Duodenal mucosa (tissue), 2 donors: ENCODE data around the gene NFATC2.
A peak's percentile ranks its signal among the peaks of the same experiment; 100 is the strongest.

Source experiments
- H3K27ac ChIP-seq: one replicate; pipeline ENCODE4 v1.7.0; 2013; ENCODE audit warnings: low read depth, low read length
- H3K27me3 ChIP-seq, 2 donors: one replicate each; pipeline ENCODE4 v1.7.0; 2013; ENCODE audit warnings: low read length in 2 of 2, control low read depth in 1 of 2; ENCODE audit not compliant: insufficient read depth in 2 of 2, control insufficient read depth in 1 of 2
- H3K36me3 ChIP-seq, 2 donors: one replicate each; pipeline ENCODE4 v1.7.0; 2013; ENCODE audit warnings: low read length in 2 of 2, control low read depth in 1 of 2; ENCODE audit not compliant: insufficient read depth in 2 of 2, control insufficient read depth in 1 of 2
- H3K4me1 ChIP-seq, 2 donors: one replicate each; pipeline ENCODE4 v1.7.0; 2013; ENCODE audit warnings: low read length in 2 of 2, control low read depth in 1 of 2; ENCODE audit not compliant: insufficient read depth in 2 of 2, control insufficient read depth in 1 of 2
- H3K4me3 ChIP-seq, 2 donors: one replicate each; pipeline ENCODE4 v1.7.0; 2013; ENCODE audit warnings: low read length in 2 of 2, low read depth in 1 of 2
- H3K9ac ChIP-seq, 2 donors: one replicate each; pipeline ENCODE4 v1.7.0; 2013; ENCODE audit warnings: low read length in 2 of 2, low read depth in 1 of 2
- H3K9me3 ChIP-seq, 2 donors: one replicate each; pipeline ENCODE4 v1.7.0; 2013; ENCODE audit warnings: low read length in 2 of 2, control low read depth in 1 of 2; ENCODE audit not compliant: control insufficient read depth in 1 of 2

The NFATC2 gene

GRCh38 chr20:51456511-51457509, 85.7 kb downstream of the NFATC2 start:
- Histone ChIP-seq H3K4me3 (peak overlapping the region; percentile 56 to 69), H3K9ac (peak overlapping the region in 1 of 2 donors; percentile 3), H3K27me3 (no peaks in the 10 kb centered on the region), H3K36me3 (peaks cover 23 to 52% of the 10 kb centered on the region in 2 donors), H3K4me1 (peaks cover 16 to 17% of the 10 kb centered on the region in 2 donors), H3K27ac (peak overlapping the region; percentile 23), H3K9me3 (no peaks in the 10 kb centered on the region)

GRCh38 chr20:51454250-51454865, 88.2 kb downstream of the NFATC2 start:
- no peak overlapping the region for H3K9ac ChIP-seq
- H3K4me3 ChIP-seq = no peak overlapping the region
- H3K27me3 ChIP-seq = no peaks in the 10 kb centered on the region
- H3K9me3 ChIP-seq = no peaks in the 10 kb centered on the region
- H3K4me1 ChIP-seq = peaks cover 16 to 17% of the 10 kb centered on the region in 2 donors
- H3K36me3 ChIP-seq = peaks cover 23 to 46% of the 10 kb centered on the region in 2 donors
- H3K27ac ChIP-seq = no peak overlapping the region

- Histone ChIP-seq H3K36me3 (peaks cover 23 to 51% of the 10 kb centered on the region in 2 donors), H3K9ac (no peak overlapping the region), H3K27ac (no peak overlapping the region), H3K4me3 (no peak overlapping the region), H3K9me3 (no peaks in the 10 kb centered on the region), H3K4me1 (peaks cover 16 to 17% of the 10 kb centered on the region in 2 donors), H3K27me3 (no peaks in the 10 kb centered on the region)
Observed at GRCh38 chr20:51452734-51453365, 89.7 kb downstream of the NFATC2 start.

- H3K4me1 ChIP-seq = peaks cover 11 to 12% of the 10 kb centered on the region in 2 donors
Observed at GRCh38 chr20:51452091-51452613, 90.4 kb downstream of the NFATC2 start.

GRCh38 chr20:51451484-51451883, 91.0 kb downstream of the NFATC2 start:
- Histone ChIP-seq H3K36me3 (peaks cover 23 to 51% of the 10 kb centered on the region in 2 donors), H3K4me3 (no peak overlapping the region), H3K27me3 (no peaks in the 10 kb centered on the region), H3K9ac (no peak overlapping the region), H3K27ac (no peak overlapping the region), H3K9me3 (no peaks in the 10 kb centered on the region), H3K4me1 (peaks cover 4 to 5% of the 10 kb centered on the region in 2 donors)

More at GRCh38 chr20:51452091-51452613, 90.4 kb downstream of the NFATC2 start:
- Histone ChIP-seq H3K27me3 (no peaks in the 10 kb centered on the region), H3K36me3 (peaks cover 23 to 51% of the 10 kb centered on the region in 2 donors), H3K9ac (no peak overlapping the region), H3K4me3 (no peak overlapping the region), H3K27ac (no peak overlapping the region), H3K9me3 (no peaks in the 10 kb centered on the region)

GRCh38 chr20:51450984-51451383, 91.5 kb downstream of the NFATC2 start:
- H3K9ac ChIP-seq = no peak overlapping the region
- peaks cover under 1 to 4% of the 10 kb centered on the region in 2 donors for H3K4me1 ChIP-seq
- no peaks in the 10 kb centered on the region for H3K9me3 ChIP-seq
- no peak overlapping the region for H3K27ac ChIP-seq
- peaks cover 23 to 51% of the 10 kb centered on the region in 2 donors for H3K36me3 ChIP-seq
- H3K4me3 ChIP-seq = no peak overlapping the region
- no peaks in the 10 kb centered on the region for H3K27me3 ChIP-seq

GRCh38 chr20:51450221-51450712, 92.3 kb downstream of the NFATC2 start:
- H3K9ac ChIP-seq = no peak overlapping the region
- H3K4me3 ChIP-seq = no peak overlapping the region
- no peaks in the 10 kb centered on the region for H3K9me3 ChIP-seq

GRCh38 chr20:51449498-51450220, 92.9 kb downstream of the NFATC2 start:
- H3K9ac ChIP-seq = no peak overlapping the region
- H3K36me3 ChIP-seq = peaks cover 21 to 53% of the 10 kb centered on the region in 2 donors
- no peak overlapping the region for H3K4me3 ChIP-seq
- no peak overlapping the region for H3K27ac ChIP-seq
- no peaks in the 10 kb centered on the region for H3K27me3 ChIP-seq
- no peaks in the 10 kb centered on the region for H3K9me3 ChIP-seq
- H3K4me1 ChIP-seq = peaks cover 0 to 5% of the 10 kb centered on the region in 2 donors

More at GRCh38 chr20:51450221-51450712, 92.3 kb downstream of the NFATC2 start:
- H3K27ac ChIP-seq = no peak overlapping the region
- H3K27me3 ChIP-seq = no peaks in the 10 kb centered on the region
- H3K36me3 ChIP-seq = peaks cover 23 to 54% of the 10 kb centered on the region in 2 donors
- H3K4me1 ChIP-seq = peaks cover 0 to 5% of the 10 kb centered on the region in 2 donors

- Histone ChIP-seq H3K9ac (no peak overlapping the region), H3K4me1 (peaks cover 0 to 5% of the 10 kb centered on the region in 2 donors), H3K9me3 (no peaks in the 10 kb centered on the region), H3K4me3 (no peak overlapping the region), H3K36me3 (peaks cover 7 to 44% of the 10 kb centered on the region in 2 donors), H3K27ac (no peak overlapping the region), H3K27me3 (no peaks in the 10 kb centered on the region)
Observed at GRCh38 chr20:51447765-51448148, 94.8 kb downstream of the NFATC2 start.
